GM06990 (cell line): ENCODE data around the gene NDUFA3.

Source experiments
- DNase-seq: peaks from one replicate; pipeline ENCODE4 v3.0.0-alpha.2; 2011; ENCODE audit not compliant: insufficient read length; ENCODE audit errors: extremely low read depth
- H3K27me3 ChIP-seq: replicated peaks from 2 replicates; pipeline ENCODE4 v1.6.0; 2011; ENCODE audit warnings: low read length; ENCODE audit not compliant: control insufficient read depth, insufficient read depth
- H3K36me3 ChIP-seq: 2 replicates; pipeline ENCODE4 v1.5.1; 2011; ENCODE audit warnings: low read length; ENCODE audit not compliant: control insufficient read depth, insufficient read depth
- H3K4me3 ChIP-seq: replicated peaks from 2 replicates; pipeline ENCODE4 v1.5.1; 2011; ENCODE audit warnings: low read depth, mild to moderate bottlenecking, control low read depth, low read length
- CTCF ChIP-seq: IDR thresholded peaks from 2 replicates; pipeline ENCODE4 v1.5.1; 2011; ENCODE audit warnings: low read length, control low read depth, mild to moderate bottlenecking, inconsistent platforms; ENCODE audit not compliant: insufficient read depth, poor library complexity, severe bottlenecking

Gene NDUFA3

DNA sequence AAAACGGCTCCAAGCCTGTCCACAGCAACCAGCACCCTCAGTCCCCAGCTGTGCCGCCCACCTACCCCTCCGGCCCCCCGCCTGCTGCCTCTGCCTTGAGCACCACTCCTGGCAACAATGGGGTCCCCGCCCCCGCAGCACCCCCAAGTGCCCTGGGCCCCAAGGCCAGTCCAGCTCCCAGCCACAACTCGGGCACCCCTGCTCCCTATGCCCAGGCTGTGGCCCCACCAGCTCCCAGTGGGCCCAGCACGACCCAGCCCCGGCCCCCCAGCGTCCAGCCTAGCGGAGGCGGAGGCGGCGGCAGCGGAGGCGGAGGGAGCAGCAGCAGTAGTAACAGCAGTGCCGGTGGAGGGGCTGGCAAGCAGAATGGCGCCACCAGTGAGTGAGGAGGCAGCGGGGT, 45.5 kb downstream of the NDUFA3 start:
- no peak overlapping the region for H3K4me3 ChIP-seq
- no peaks in the 10 kb centered on the region for H3K27me3 ChIP-seq
- peaks cover 67% of the 10 kb centered on the region for H3K36me3 ChIP-seq
- no peak for DNase-seq
- TF ChIP-seq CTCF, result no peak

- Histone ChIP-seq H3K4me3 (no peak overlapping the region), H3K27me3 (no peaks in the 10 kb centered on the region), H3K36me3 (peaks cover 64% of the 10 kb centered on the region)
- TF ChIP-seq CTCF, result no peak
- no peak for DNase-seq
Measured at GRCh38 chr19:54149021-54149812, 46.6 kb downstream of the NDUFA3 start.

DNA sequence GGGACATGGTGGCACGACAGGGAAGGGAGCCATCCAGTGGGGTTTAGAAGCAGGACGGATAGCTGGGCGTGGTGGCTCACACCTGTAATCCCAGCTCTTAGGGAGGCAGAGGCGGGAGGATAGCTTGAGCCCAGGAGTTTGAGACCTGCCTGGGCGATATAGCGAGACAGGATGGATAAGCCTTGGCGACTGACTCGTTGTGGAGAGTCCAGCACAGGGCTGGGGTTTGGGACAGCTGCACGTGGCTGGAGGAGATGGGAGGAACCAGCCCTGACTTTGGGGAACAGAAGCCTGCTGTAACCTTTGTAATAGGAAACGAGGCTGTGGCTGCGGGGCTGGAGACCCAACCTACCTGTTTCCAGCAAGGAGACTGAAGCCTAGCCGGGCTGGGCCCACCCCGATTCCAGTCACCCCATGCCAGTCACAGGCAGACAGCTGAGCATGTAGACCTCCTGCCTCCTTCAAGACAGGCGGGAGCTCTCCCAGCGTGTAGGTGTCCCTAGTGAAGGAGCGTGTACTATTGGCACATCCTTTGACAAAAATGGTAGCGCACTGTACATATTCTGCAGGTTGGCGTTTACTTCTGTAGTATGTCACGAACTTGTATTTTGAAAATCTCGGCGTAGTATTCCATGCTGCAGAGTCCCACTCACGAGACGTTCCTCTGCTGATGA, 48.8 kb downstream of the NDUFA3 start:
- TF ChIP-seq CTCF, result no peak
- no peak for DNase-seq
- Histone ChIP-seq H3K36me3 (peaks cover 62% of the 10 kb centered on the region), H3K4me3 (no peak overlapping the region), H3K27me3 (no peaks in the 10 kb centered on the region)

GRCh38 chr19:54152267-54152666, 49.6 kb downstream of the NDUFA3 start:
- H3K4me3 ChIP-seq, result no peak overlapping the region
- peaks cover 59% of the 10 kb centered on the region for H3K36me3 ChIP-seq
- TF ChIP-seq CTCF, result no peak
- H3K27me3 ChIP-seq, result no peaks in the 10 kb centered on the region
- DNase-seq, result no peak

- no peaks in the 10 kb centered on the region for H3K27me3 ChIP-seq
- peaks cover 56% of the 10 kb centered on the region for H3K36me3 ChIP-seq
- no peak overlapping the region for H3K4me3 ChIP-seq
- DNase-seq, result no peak
- TF ChIP-seq CTCF, result no peak
Measured at GRCh38 chr19:54152878-54153524, 50.3 kb downstream of the NDUFA3 start.
